ENCODE results near the gene CDK6. TPM values are rescaled to one million over a fixed set of nuclear protein-coding genes. Genes with fewer than 3 reads are reported as not detected.
"Not testable (repeated sequence)": the region's sequence is repeated elsewhere in the genome, so short reads cannot be mapped to it uniquely, and the experiment has no call there.

CDK6 gene
- polyA plus RNA-seq, 1 donor = 48.9 TPM

- DNase-seq = no peak
Observed at GRCh38 chr7:92623544-92623943, 212.8 kb downstream of the CDK6 start.

GRCh38 chr7:92622685-92623084 lies 213.7 kb downstream of the CDK6 start:
- no peak for DNase-seq

- no peak for DNase-seq
Observed at GRCh38 chr7:92622030-92622429, 214.3 kb downstream of the CDK6 start.

- DNase-seq = no peak
Observed at GRCh38 chr7:92621561-92622023, 214.8 kb downstream of the CDK6 start.

- no peak for DNase-seq
Observed at GRCh38 chr7:92621026-92621540, 215.3 kb downstream of the CDK6 start.

GRCh38 chr7:92615861-92616260 lies 220.5 kb downstream of the CDK6 start:
- DNase-seq = no peak

- DNase-seq = no peak
Observed at GRCh38 chr7:92614660-92615174, 221.7 kb downstream of the CDK6 start.

GRCh38 chr7:92613720-92614119 lies 222.7 kb downstream of the CDK6 start:
- DNase-seq = no peak

GRCh38 chr7:92613214-92613613 lies 223.2 kb downstream of the CDK6 start:
- no peak for DNase-seq

- no peak for DNase-seq
Observed at GRCh38 chr7:92612501-92612900, 223.9 kb downstream of the CDK6 start.

GRCh38 chr7:92611735-92612134 lies 224.6 kb downstream of the CDK6 start:
- no peak for DNase-seq

GRCh38 chr7:92609921-92610518 lies 226.4 kb downstream of the CDK6 start:
- no peak for DNase-seq

- peak; percentile 43 for DNase-seq
Observed at GRCh38 chr7:92608380-92609322, 227.7 kb downstream of the CDK6 start.

GRCh38 chr7:92606985-92607384 lies 229.4 kb downstream of the CDK6 start:
- DNase-seq = no peak

GRCh38 chr7:92604517-92604916 lies 231.9 kb downstream of the CDK6 start:
- DNase-seq = not testable (repeated sequence)

GRCh38 chr7:92603089-92603445 lies 233.3 kb downstream of the CDK6 start:
- DNase-seq = no peak

GRCh38 chr7:92602352-92603088 lies 233.9 kb downstream of the CDK6 start:
- no peak for DNase-seq

- no peak for DNase-seq
Observed at GRCh38 chr7:92598310-92598981, 237.9 kb downstream of the CDK6 start.

- no peak for DNase-seq
Observed at GRCh38 chr7:92595281-92595680, 241.1 kb downstream of the CDK6 start.

GRCh38 chr7:92594746-92595145 lies 241.6 kb downstream of the CDK6 start:
- no peak for DNase-seq

- DNase-seq = no peak
Observed at GRCh38 chr7:92590711-92591310, 245.6 kb downstream of the CDK6 start.

Data from left kidney (tissue), 2 donors.